DLD1 (cell line): Measurements from ENCODE around the gene DAAM1.

Experiments used
- in situ Hi-C: cut with HindIII; loops from 2 replicates; pipeline ENCODE4 v1.10.0; 2017; ENCODE audit warnings: low sequenced_read_pairs

DAAM1 gene

GRCh38 chr14:59415836-59416602 lies 227.6 kb downstream of the DAAM1 start:
- in situ Hi-C loops, result no loop called here

- in situ Hi-C loops, result no loop called here
These were observed 228.8 kb downstream of the DAAM1 start for GRCh38 chr14:59417311-59417710.

DNA sequence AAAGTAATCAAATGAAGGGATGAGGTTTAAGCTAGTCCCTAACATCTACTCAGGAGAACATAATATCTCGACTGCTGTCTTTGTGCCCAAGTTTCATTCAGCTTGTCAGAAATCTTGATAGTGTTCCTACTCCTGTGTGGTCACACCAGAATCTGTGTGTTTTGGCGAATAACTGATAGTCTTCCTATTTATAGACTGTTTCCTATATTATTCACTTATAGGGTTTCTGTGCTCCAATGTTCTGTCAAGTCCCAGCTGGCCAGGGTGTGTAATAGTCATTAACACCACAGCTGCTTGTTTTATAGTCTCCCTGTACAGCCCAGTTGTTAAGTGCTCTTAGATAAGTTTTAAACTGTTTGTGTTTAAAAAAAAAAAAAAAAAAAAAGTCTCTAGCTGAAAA lies 230.8 kb downstream of the DAAM1 start:
- in situ Hi-C loops, result no loop called here
